ENCODE results near the gene CSH1.
"Not testable (repeated sequence)": the region's sequence is repeated elsewhere in the genome, so short reads cannot be mapped to it uniquely, and the experiment has no call there.

CSH1 gene

GRCh38 chr17:63896524-63897354 lies at the start of gene CSH1:
TSS of gene CSH1 (minus strand) at chr17:63896574. CDS start at chr17:63896511, 63 bp downstream.
- not testable (repeated sequence) for DNase-seq

GRCh38 chr17:63945784-63946439 lies 49.5 kb upstream of the CSH1 start:
- no peak for DNase-seq

- no peak for DNase-seq
Measured at GRCh38 chr17:63944736-63945499, 48.5 kb upstream of the CSH1 start.

GRCh38 chr17:63943745-63944144 lies 47.4 kb upstream of the CSH1 start:
- no peak for DNase-seq

- DNase-seq: no peak
Measured at GRCh38 chr17:63942309-63942985, 46.1 kb upstream of the CSH1 start.

GRCh38 chr17:63941751-63942150 lies 45.4 kb upstream of the CSH1 start:
- DNase-seq: no peak

GRCh38 chr17:63941162-63941561 lies 44.8 kb upstream of the CSH1 start:
- no peak for DNase-seq

- no peak for DNase-seq
Measured at GRCh38 chr17:63940584-63940983, 44.2 kb upstream of the CSH1 start.

DNA sequence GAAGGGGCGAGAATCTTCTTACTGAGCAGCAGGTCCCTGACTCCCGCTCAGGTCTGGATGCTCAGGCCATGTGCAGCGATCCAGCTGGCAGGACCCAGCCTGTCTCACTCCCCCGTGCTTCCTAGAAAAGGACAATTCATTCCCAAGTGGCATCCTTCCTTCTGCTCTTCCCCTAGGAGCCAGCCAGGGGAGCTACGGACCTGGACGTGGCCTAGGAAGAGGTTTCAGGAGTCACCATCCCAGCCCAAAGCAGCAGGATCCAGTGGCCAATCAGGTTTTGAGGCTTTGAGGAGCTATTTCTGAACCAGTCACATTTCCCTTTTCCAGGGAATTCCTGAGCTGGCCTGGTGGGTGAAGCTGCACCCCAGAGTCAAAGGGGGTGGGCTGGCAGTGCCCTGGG lies 43.5 kb upstream of the CSH1 start:
- no peak for DNase-seq

DNA sequence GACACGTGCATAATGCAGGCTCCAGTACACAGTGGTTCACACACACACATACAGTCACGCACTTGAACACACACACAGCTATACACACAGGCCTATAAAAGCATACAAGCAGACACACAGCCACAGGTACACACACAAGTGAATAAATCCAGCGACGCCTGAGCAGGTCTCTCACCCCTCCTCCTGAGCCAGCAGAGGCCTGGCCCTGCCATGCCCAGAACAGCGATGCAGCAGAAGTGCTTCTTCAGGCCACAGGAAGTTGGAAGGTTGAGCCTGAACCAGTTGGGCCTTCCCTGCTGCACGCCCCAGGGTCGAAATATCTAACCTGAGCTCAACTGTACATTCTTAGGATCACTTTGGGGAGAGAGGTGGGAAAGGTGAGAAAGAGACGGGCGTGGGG lies 43.0 kb upstream of the CSH1 start:
- no peak for DNase-seq

DNA sequence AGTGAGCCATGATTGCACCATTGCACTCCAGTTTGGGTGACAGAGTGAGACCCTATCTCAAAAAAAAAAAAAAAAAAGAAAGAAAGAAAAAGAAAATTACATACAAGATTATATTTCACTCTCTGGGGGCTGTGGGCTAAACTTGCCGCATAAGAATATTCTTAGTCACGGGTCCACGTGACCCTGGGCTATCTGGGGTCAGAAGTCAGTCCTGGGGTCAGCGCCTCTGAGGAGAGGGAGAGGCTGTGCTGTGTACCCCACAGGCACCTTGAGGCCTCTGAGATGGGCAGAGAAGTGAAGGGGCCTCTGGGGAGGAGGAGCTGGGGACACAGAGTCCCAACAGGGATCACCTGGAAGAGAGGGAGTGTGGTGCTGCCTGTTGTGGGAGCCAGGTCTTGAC lies 41.5 kb upstream of the CSH1 start:
- DNase-seq: no peak

- no peak for DNase-seq
Measured at GRCh38 chr17:63937319-63937718, 40.9 kb upstream of the CSH1 start.

- no peak for DNase-seq
Measured at GRCh38 chr17:63934183-63935112, 38.1 kb upstream of the CSH1 start.

GRCh38 chr17:63933598-63933997 lies 37.2 kb upstream of the CSH1 start:
- DNase-seq: no peak

DNA sequence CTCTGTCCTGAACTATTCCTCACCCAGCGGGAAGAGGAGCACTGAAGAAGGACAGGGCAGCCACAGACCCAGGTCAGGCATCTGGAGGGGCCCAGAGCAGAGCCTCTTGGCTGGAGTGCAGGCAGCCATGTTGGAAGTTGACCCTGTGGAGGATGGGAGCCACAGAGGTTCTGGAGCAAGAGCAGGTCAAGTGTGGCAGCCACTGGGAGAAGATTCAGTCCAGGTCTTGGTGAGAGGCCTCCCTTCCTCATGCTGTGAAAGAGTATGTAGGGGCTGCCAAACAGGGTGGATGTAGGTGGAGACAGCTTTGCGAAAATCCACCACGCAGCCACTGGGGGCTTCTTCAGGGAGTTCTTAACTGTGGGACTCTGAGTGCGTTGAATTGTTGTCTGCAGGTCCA lies 36.3 kb upstream of the CSH1 start:
- DNase-seq: no peak

DNA sequence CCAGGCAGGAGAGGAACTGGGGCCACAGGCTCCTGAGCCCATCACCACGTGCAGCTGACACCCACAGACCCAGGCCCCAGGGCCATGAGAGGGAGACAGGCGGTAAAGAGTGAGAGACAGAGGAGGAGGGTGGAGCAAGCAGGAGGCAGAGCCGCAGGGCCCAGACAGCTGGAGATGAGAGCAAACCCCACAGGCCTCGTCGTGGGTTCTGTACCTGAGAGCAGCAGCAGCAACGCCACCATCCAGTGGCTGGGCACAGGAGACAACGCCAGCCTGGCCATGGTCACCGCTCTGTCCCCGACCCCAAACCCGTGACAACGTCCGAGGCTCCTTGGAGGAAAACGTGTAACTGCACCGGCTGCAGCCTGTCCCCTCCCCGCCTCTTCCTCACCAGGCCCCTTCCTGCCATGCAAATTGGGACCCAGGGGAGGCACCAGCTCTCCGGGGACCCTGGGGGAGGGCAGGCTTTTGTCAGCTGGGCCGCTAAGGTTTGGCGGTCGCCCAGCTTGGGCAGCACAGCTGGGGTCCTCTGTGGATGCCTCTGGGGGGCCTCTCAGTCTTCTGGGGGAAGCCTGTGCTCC lies 35.7 kb upstream of the CSH1 start, which contains the start of gene CD79B:
Gene CD79B, minus strand, starts transcription at position 351 of the 581 bp plus-strand sequence. Its CDS starts 70 bp downstream, at position 281.
- no peak for DNase-seq

DNA sequence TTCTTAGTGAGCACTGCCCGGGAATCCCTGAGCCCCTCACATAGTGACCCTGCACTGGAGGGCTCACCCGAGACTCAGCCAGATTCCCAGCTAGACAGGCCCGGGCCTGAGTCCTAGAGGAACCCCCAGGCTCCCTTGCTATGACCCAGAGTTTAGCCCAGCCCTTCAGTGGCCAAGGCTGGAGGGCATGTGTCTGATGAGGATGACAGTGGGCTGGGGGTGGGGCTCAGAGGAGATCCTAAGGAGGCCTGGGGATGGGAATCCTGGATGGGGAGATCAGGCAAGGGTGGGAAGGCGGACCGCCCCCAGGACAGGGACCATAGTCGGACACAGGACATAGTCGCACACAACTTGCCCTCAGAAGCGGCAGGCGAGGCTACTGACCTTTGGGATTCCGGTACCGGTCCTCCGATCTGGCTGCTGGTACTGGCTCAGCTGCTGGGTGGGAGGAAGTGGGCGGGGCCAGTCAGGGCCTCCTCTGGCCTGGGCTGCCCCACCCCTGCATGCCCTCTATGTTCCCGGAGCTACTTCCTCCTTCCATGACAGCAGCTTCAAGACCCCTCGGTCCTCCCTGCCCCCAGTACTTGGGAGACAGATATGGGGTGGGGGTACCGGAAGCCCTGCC lies 34.7 kb upstream of the CSH1 start:
- DNase-seq: no peak

DNA sequence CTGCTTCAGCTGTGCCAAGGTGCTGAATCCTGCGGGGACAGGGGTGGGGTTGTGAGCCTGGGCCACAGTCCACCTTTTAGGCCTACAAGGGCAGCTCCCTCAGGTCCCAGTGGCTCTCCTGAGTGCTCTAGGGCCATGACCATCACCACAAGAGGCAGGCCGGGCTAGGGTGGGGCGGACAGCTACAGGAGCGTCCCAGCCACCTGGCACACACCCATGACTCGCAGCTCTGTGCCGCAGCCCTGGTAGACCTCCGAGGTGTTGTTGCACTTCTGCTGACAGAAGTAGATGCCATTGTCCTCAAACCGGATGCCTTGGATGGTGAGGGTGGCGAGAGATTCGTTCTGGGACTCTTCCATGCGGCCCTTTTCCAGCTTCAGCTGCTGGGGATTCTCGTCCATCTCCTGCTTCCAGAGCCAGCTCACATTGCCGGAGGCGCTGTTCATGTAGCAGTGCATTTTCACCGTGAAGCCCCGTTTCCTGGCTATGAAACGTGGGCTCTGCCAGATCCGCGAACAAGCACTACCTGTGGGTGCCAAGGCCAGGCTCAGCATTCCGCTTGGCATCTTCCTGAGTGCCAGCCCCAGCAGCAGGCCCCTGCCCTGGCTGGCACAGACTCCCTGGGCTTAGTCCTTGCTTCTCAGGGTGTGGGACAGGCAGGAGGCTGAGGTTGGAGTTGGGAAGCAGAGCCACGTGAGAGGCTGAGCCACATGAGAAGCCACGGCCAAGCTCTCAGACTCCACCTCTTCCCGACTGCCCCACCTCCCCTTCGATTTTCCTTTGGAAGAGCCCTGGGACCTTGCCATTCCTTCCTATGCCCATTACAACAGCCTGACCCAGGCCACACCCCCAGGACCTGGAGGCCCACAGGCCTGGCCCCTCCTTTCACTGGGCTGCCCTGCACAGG lies 33.7 kb upstream of the CSH1 start:
- no peak for DNase-seq

GRCh38 chr17:63928966-63929695 lies 32.8 kb upstream of the CSH1 start:
- no peak for DNase-seq

All from KG1 (cell line).